Thymus (tissue), 11 donors: ENCODE data around the gene POLD4. TPM values are rescaled to one million over a fixed set of nuclear protein-coding genes. Genes with fewer than 3 reads are reported as not detected.

ENCODE experiments used
- DNase-seq, 9 donors: peaks; one replicate each; pipeline ENCODE4 v3.0.0-alpha.2; 2013; ENCODE audit warnings: low spot score in 9 of 9, low read depth in 6 of 9, missing footprints in 1 of 9
- H3K27ac ChIP-seq, 2 donors: one replicate each; pipeline ENCODE4 v1.5.1; 2013; ENCODE audit warnings: control low read depth in 1 of 2, low read depth in 1 of 2, low read length in 1 of 2, mild to moderate bottlenecking in 1 of 2, moderate library complexity in 1 of 2
- H3K27me3 ChIP-seq, 2 donors: one replicate each; pipeline ENCODE4 v1.5.1; 2013; ENCODE audit warnings: low read length in 1 of 2; ENCODE audit not compliant: control insufficient read depth in 2 of 2, insufficient read depth in 1 of 2
- H3K36me3 ChIP-seq, 2 donors: one replicate each; pipeline ENCODE4 v1.5.1; 2013; ENCODE audit warnings: low read length in 1 of 2, mild to moderate bottlenecking in 1 of 2, moderate library complexity in 1 of 2; ENCODE audit not compliant: control insufficient read depth in 2 of 2, insufficient read depth in 2 of 2
- H3K4me1 ChIP-seq, 2 donors: one replicate each; pipeline ENCODE4 v1.5.1; 2013; ENCODE audit warnings: low read length in 2 of 2; ENCODE audit not compliant: control insufficient read depth in 2 of 2, insufficient read depth in 2 of 2
- H3K4me3 ChIP-seq, 2 donors: one replicate each; pipeline ENCODE4 v1.5.1; 2013; ENCODE audit warnings: low read length in 2 of 2, control low read depth in 1 of 2, mild to moderate bottlenecking in 1 of 2
- H3K9me3 ChIP-seq, 2 donors: one replicate each; pipeline ENCODE4 v1.5.1; 2013; ENCODE audit warnings: low read length in 1 of 2, mild to moderate bottlenecking in 1 of 2; ENCODE audit not compliant: control insufficient read depth in 2 of 2, insufficient read depth in 1 of 2
- WGBS: extraction: QIAGEN DNeasy Blood & Tissue Kit; methylation state at CpG from one replicate; pipeline ENCODE4 v1.1.7; 2013; 5-methylcytosine and 5-hydroxymethylcytosine counted together
- polyA plus RNA-seq: library from polyadenylated mRNA; stranded (reverse); fragments of 200-250 nt; gene quantifications from one replicate; pipeline ENCODE4 v1.2.3, GENCODE V29; 2013
- total RNA-seq: library from RNA; stranded (reverse); fragments of 120-200 nt; gene quantifications from one replicate; pipeline ENCODE4 v1.2.4, GENCODE V29; 2013
- donor health status: healthy.

The POLD4 gene
- total and polyA plus RNA-seq, 2 donors = 70.0 to 143 TPM

DNA sequence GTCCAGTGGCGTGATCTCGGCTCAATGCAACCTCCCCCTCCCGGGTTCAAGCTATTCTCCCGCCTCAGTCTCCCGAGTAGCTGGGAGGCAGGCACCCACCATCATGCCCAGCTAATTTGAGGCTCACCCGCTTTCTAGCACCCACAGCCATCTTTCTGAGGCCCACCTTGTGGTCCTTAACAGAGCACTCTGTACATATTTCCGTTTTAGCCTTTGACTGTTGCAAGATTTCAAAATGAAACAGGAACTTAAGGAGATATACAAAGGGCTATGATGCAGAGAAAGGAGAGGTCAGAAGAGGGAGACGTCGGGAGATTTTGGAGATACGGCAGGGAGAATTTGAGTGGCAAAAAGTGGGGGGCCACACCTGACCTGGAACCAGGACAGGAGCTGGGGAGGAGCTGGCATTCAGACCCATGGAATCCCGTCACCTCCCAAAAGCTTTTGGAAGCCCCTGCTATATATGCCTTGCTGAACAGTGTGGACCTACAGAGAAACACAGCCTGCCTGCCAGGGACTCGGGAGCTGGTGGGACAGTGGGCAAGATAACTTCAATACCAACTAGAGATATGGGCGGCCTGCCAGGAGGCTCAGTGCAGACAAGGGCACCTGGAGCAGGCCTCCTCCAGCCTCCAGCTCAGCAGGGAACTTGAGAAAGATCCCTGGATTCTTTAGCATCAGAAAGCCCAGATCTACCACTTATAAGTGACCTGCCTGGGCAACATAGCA lies 28.1 kb upstream of the POLD4 start:
- WGBS = 61% methylated on average over 13 of the region's 13 CpGs
- Histone ChIP-seq H3K4me3 (no peak overlapping the region), H3K4me1 (peaks cover 0 to 18% of the 10 kb centered on the region in 2 donors), H3K36me3 (no peaks in the 10 kb centered on the region), H3K27ac (peak overlapping the region; percentile 1 to 65), H3K27me3 (peaks cover 8 to 47% of the 10 kb centered on the region in 2 donors), H3K9me3 (peaks cover 0 to 1% of the 10 kb centered on the region in 2 donors)
- no peak for DNase-seq

DNA sequence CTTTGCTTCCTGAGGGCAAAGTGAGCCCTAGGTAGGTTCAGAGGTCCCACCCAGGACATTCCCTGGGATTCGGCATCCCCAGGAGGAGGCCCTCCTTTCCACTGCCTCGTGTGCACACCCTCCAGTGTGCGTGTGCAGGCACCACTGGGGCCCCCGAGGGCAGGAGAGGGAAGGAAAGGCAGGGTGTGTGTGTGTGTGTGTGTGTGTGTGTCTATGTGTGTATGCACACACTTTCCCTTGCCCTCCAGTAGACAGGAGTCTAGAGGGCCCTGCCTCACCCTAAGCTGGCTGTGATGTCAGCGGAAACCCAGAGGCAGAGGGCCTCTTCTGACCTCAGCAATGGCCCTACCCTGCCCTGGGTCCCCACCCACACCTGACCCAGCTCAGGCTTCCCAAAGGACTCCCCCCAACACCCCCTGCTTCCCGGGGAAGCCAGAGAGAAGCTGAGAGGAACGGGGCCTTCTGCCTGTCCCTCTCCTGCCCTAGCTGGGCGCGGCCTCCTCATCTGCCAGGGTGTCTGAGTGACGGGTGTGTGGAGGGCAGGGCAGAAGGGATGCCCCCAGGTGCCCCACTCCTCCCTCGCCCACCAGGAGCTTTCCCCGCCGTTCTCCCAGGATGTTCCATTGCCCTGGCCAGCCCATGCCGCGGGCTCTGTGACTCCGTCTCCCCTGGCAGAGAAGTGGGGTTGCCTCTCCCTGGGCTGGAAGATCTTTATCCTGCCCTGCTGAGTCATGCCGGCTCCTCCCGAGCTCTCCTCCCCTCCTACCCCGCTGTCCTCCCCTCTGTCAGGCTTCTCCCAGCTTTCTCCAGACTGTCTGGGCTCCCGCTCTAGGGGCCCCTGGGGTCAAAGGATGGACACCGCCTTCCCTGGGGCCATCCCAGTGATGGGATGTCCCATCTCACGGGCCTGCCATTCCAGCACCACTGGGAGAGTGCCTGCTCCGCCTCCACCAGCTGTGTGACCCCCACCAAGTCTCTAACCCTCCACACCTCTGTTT lies 26.0 kb upstream of the POLD4 start:
- peaks cover 0 to 8% of the 10 kb centered on the region in 2 donors for H3K9me3 ChIP-seq
- 90% methylated on average over 23 of the region's 23 CpGs for WGBS
- no peaks in the 10 kb centered on the region for H3K36me3 ChIP-seq
- H3K27ac ChIP-seq = no peak overlapping the region
- H3K27me3 ChIP-seq = peaks cover 27 to 53% of the 10 kb centered on the region in 2 donors
- DNase-seq = no peak
- no peak overlapping the region for H3K4me3 ChIP-seq
- peaks cover 1 to 32% of the 10 kb centered on the region in 2 donors for H3K4me1 ChIP-seq

DNA sequence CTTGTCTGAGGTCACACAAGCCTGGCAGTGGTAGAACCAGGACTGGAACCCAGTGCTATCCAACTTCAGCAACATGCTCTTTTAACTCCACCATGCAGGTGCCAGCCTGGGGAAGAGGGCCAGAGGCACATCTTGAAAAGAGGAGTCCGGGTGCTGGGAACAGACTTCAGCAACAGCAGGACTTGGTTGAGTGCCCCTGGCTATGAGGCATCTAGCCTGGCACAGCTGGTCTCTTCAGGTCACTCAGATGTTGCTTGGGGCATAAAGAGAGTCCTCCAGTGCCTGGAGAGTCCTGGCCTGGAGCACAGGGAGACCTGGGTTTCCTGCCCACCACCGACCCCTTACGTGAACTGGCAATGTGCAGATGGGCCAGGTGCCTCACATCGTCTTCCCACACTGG lies 25.2 kb upstream of the POLD4 start:
- H3K36me3 ChIP-seq = no peaks in the 10 kb centered on the region
- 96% methylated on average over 4 of the region's 4 CpGs for WGBS
- H3K27me3 ChIP-seq = peaks cover 35 to 61% of the 10 kb centered on the region in 2 donors
- H3K4me1 ChIP-seq = peaks cover 9 to 41% of the 10 kb centered on the region in 2 donors
- peaks cover 0 to 9% of the 10 kb centered on the region in 2 donors for H3K9me3 ChIP-seq
- no peak overlapping the region for H3K4me3 ChIP-seq
- no peak for DNase-seq
- H3K27ac ChIP-seq = no peak overlapping the region

DNA sequence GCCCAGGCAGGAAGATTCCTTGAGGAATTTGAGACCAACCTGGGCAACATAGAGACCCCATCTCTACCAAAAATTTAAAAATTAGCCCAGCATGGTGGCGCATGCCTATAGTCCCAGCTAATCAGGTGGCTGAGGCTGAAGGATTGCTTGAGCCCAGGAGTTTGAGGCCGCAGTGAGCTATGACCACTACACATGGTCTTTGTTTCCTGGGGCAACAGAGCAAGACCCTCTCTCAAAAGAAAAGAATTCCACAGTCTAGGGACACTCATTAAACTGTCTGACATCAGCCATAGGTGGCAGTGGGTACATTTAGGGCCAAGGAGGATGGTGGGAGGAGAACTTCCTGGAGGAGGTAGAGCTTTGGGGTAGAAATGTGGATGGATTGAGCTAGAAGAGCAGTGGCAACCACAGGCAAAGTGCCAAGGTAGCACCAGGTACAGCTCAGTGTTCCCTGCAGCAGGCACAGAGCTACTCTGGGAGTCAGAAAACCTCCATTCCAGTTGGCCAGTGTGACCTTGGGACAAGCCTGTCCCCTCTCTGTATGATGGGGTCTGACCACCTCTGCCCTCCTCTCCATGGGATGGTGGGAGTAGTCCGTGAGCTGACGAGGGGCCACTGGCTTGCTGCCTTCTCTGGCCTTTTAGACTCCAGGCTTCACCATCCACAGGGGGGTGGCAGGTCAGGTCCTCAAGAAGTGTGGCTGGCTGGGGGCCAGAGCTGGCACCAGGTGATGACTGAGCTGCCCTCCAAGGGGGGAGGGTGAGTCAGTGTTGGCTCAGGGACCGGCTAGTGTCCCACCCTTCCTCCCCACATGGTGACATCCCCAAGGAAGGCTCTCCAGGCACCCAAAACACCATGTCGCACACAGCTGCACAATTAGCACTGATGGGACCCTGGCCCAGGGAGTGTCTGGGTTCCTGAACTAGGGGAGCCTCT lies 23.8 kb upstream of the POLD4 start:
- no peak for DNase-seq
- WGBS = 96% methylated on average over 6 of the region's 6 CpGs
- Histone ChIP-seq H3K36me3 (no peaks in the 10 kb centered on the region), H3K27me3 (peaks cover 48 to 73% of the 10 kb centered on the region in 2 donors), H3K4me3 (no peak overlapping the region), H3K27ac (no peak overlapping the region), H3K4me1 (peaks cover 15 to 43% of the 10 kb centered on the region in 2 donors), H3K9me3 (peaks cover 0 to 9% of the 10 kb centered on the region in 2 donors)

DNA sequence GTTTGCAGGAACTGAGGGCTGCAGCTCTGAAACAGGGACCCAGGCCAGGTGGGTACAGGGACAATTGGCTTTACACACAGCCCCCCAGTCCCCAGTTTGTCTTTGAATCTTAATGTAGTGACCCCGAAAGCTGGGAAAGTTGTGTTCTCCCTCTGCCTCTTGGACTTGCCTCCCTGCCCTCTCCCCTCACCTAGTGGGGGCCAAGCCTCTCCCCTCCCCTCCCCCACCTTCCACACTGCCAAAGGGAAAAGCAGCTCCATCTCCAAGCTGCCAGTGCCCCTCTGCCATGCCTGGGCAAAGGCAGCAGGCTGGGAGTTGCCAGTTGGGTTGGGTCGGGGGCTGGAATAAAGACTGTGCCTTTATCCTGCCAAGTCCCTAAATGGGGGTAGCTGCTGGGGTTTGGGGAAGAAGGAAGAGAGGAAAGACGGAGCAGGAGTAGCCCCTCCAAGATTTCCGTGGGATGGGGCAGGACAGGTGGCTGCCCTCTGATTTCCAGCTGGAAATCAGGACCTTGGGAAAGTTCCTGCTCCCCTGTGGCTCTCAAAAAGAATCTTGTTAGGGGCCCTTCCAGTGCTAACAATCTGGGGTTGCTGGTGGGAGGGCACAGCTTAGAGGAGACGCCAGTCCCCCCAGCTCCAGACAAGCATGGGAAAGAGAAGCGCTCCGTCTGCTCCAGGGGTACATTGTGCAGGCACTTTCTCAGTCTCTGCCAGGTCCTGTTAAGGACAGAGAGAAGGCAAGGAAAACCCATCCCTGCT lies 22.9 kb upstream of the POLD4 start:
- no peak overlapping the region for H3K4me3 ChIP-seq
- no peak overlapping the region for H3K27ac ChIP-seq
- no peaks in the 10 kb centered on the region for H3K36me3 ChIP-seq
- H3K27me3 ChIP-seq = peaks cover 50 to 79% of the 10 kb centered on the region in 2 donors
- WGBS = 94% methylated on average over 7 of the region's 7 CpGs
- H3K4me1 ChIP-seq = peaks cover 15 to 44% of the 10 kb centered on the region in 2 donors
- DNase-seq = no peak
- H3K9me3 ChIP-seq = peaks cover 0 to 15% of the 10 kb centered on the region in 2 donors

DNA sequence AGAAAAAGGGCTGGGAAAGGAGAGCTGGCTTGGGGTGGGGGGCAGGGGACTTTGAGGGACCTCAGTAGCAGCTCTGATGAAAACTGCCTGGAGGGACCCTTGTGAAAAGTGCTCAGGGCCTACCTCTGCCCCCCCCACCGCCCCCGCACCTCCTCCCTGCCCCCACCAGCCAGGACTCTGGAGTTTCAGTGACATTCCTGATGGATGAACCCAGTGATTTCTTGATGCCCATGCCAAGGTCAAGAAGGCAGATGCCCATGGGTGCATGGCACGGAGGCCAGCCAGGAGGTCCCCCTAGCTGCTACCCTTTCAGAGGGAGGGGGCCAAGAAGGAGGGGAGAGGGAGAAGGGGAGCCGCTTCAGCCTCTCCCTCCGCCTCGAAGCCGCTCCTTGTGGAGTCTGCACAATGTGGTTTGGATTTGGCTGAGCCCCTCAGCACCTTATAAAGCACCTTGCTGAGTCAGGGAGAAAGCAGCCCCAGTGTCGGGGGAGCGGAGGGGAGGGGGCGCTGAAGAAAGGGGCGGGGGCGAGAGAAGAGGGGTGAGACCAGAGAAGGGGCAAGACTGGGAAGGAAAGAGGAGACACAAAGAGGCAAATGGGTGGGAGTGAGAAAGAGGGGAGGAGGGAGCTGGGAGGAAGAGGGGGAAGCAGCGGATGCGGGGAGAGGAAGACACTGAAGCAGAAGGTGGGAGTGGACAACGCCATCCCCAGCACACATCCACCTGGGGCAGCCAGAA lies 22.1 kb upstream of the POLD4 start:
- Histone ChIP-seq H3K4me1 (peaks cover 15 to 45% of the 10 kb centered on the region in 2 donors), H3K27me3 (peaks cover 54 to 85% of the 10 kb centered on the region in 2 donors), H3K9me3 (peaks cover 0 to 17% of the 10 kb centered on the region in 2 donors), H3K4me3 (no peak overlapping the region), H3K27ac (no peak overlapping the region), H3K36me3 (no peaks in the 10 kb centered on the region)
- WGBS = 60% methylated on average over 15 of the region's 15 CpGs
- DNase-seq = no peak

DNA sequence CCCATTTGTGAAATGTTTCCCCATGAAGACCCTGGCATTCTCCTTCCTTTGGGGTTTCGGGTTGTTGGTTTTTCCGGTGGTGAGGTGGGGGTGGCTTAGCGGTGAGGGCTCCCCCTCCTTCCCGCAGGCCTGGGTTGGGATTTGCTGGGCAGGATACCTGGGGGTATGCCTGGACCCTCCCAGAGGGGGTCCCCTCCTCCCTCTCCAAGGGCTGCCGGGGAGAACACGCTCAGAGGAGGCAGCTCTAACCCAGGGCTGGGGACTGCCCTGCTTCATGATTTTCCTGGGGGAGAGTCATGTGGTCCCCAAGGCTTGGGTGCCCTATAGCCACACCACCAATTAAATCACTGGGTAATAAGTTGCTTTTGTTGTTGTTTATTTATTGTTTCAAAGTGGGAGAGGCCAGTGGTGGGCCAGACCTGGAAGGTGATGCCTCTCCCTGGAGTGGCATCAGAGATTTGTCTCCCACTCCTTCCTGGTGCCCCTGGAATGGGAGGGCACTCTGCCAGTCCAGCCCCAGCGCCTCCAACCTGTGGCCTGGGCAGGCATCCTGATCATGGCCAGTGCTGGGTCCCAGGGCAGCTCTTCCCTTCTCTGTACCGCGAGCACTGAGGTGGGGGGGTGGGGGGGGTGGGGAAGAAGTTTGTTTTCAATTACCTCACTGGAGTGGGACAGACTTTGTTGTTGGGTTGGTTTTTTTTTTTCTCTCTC lies 21.4 kb upstream of the POLD4 start:
- WGBS = 25% methylated on average over 9 of the region's 9 CpGs
- Histone ChIP-seq H3K4me1 (peaks cover 15 to 52% of the 10 kb centered on the region in 2 donors), H3K27ac (no peak overlapping the region)

More for the DNA sequence above, 21.4 kb upstream of the POLD4 start:
- DNase-seq = no peak
- Histone ChIP-seq H3K9me3 (peaks cover 0 to 17% of the 10 kb centered on the region in 2 donors), H3K27me3 (peaks cover 56 to 92% of the 10 kb centered on the region in 2 donors), H3K36me3 (no peaks in the 10 kb centered on the region), H3K4me3 (no peak overlapping the region)
